H9 (cell line): ENCODE results near the gene CDK9. TPM values are rescaled to one million over a fixed set of nuclear protein-coding genes. Genes with fewer than 3 reads are reported as not detected.
A peak's percentile ranks its signal among the peaks of the same experiment; 100 is the strongest.

ENCODE experiments used
- DNase-seq: peaks from one replicate; pipeline ENCODE4 v3.0.0-alpha.2; 2017
- H2AFZ ChIP-seq: one replicate; pipeline ENCODE4 v1.6.1; 2013; ENCODE audit warnings: mild to moderate bottlenecking, low read length, control low read depth, moderate library complexity
- H2AK5ac ChIP-seq: 2 replicates; pipeline ENCODE4 v1.6.1; 2013; ENCODE audit warnings: low read length, control low read depth, mixed read lengths; ENCODE audit not compliant: insufficient read length
- H2BK120ac ChIP-seq: one replicate; pipeline ENCODE4 v1.6.1; 2013; ENCODE audit warnings: low read depth, mild to moderate bottlenecking, low read length, control low read depth, inconsistent platforms; ENCODE audit not compliant: poor library complexity, severe bottlenecking
- H2BK12ac ChIP-seq: 2 replicates; pipeline ENCODE4 v1.6.1; 2013; ENCODE audit warnings: low read length, control low read depth, mixed read lengths, low read depth; ENCODE audit not compliant: insufficient read length
- H2BK15ac ChIP-seq: 2 replicates; pipeline ENCODE4 v1.6.1; 2013; ENCODE audit warnings: low read depth, low read length, control low read depth
- H2BK20ac ChIP-seq: one replicate; pipeline ENCODE4 v1.6.1; 2013; ENCODE audit warnings: low read depth, mild to moderate bottlenecking, low read length, control low read depth, inconsistent platforms; ENCODE audit not compliant: poor library complexity, severe bottlenecking
- H2BK5ac ChIP-seq: 2 replicates; pipeline ENCODE4 v1.6.1; 2013; ENCODE audit warnings: low read length, control low read depth, mixed read lengths; ENCODE audit not compliant: insufficient read length
- H3K14ac ChIP-seq: 2 replicates; pipeline ENCODE4 v1.6.1; 2013; ENCODE audit warnings: low read length, control low read depth; ENCODE audit not compliant: insufficient read depth
- H3K18ac ChIP-seq: 2 replicates; pipeline ENCODE4 v1.6.1; 2013; ENCODE audit warnings: low read depth, mild to moderate bottlenecking, mixed read lengths, low read length, control low read depth; ENCODE audit not compliant: insufficient read length
- H3K23ac ChIP-seq: 2 replicates; pipeline ENCODE4 v1.6.1; 2013; ENCODE audit warnings: low read length, control low read depth, mixed read lengths, low read depth; ENCODE audit not compliant: insufficient read length
- H3K23me2 ChIP-seq: 2 replicates; pipeline ENCODE4 v1.6.1; 2013; ENCODE audit warnings: low read depth, mild to moderate bottlenecking, mixed read lengths, low read length, control low read depth; ENCODE audit not compliant: insufficient read length, poor library complexity, severe bottlenecking
- H3K27ac ChIP-seq: 2 replicates; pipeline ENCODE4 v1.5.1; 2013; ENCODE audit warnings: low read length, control low read depth, mixed read lengths, low read depth; ENCODE audit not compliant: insufficient read length
- H3K27me3 ChIP-seq: 2 replicates; pipeline ENCODE4 v1.6.1; 2013; ENCODE audit warnings: low read length, control low read depth, inconsistent platforms; ENCODE audit not compliant: insufficient read depth
- H3K4ac ChIP-seq: 2 replicates; pipeline ENCODE4 v1.6.1; 2013; ENCODE audit warnings: low read depth, mild to moderate bottlenecking, control low read depth, inconsistent platforms, low read length, moderate library complexity
- H3K4me1 ChIP-seq: 2 replicates; pipeline ENCODE4 v1.6.1; 2013; ENCODE audit warnings: low read length, control low read depth, inconsistent platforms; ENCODE audit not compliant: insufficient read depth
- H3K4me2 ChIP-seq: 2 replicates; pipeline ENCODE4 v1.6.1; 2013; ENCODE audit warnings: low read length, control low read depth, mixed read lengths; ENCODE audit not compliant: insufficient read length, insufficient read depth
- H3K56ac ChIP-seq: 2 replicates; pipeline ENCODE4 v1.6.1; 2013; ENCODE audit warnings: low read depth, mild to moderate bottlenecking, mixed read lengths, low read length, control low read depth; ENCODE audit not compliant: insufficient read length
- H3K79me1 ChIP-seq: 2 replicates; pipeline ENCODE4 v1.6.1; 2013; ENCODE audit warnings: low read depth, mild to moderate bottlenecking, moderate library complexity, low read length, control low read depth, inconsistent platforms; ENCODE audit not compliant: insufficient read depth, poor library complexity, severe bottlenecking
- H3K79me2 ChIP-seq: 2 replicates; pipeline ENCODE4 v1.6.1; 2013; ENCODE audit warnings: low read length, control low read depth, inconsistent platforms; ENCODE audit not compliant: insufficient read depth
- H3K9ac ChIP-seq: 2 replicates; pipeline ENCODE4 v1.6.1; 2013; ENCODE audit warnings: low read length, control low read depth, mixed read lengths; ENCODE audit not compliant: insufficient read length; ENCODE audit errors: extremely low read depth
- H3K9me3 ChIP-seq: one replicate; pipeline ENCODE4 v1.6.1; 2013; ENCODE audit warnings: low read depth, low read length, inconsistent platforms; ENCODE audit not compliant: control insufficient read depth
- H3T11ph ChIP-seq: one replicate; pipeline ENCODE4 v1.6.1; 2013; ENCODE audit warnings: mild to moderate bottlenecking, low read length, control low read depth, inconsistent platforms
- H4K20me1 ChIP-seq: one replicate; pipeline ENCODE4 v1.6.1; 2013; ENCODE audit not compliant: control insufficient read depth, insufficient read length, insufficient read depth
- H4K5ac ChIP-seq: 2 replicates; pipeline ENCODE4 v1.6.1; 2013; ENCODE audit warnings: low read depth, mild to moderate bottlenecking, mixed read lengths, low read length, control low read depth; ENCODE audit not compliant: insufficient read length
- H4K8ac ChIP-seq: replicated peaks from 2 replicates; pipeline ENCODE4 v1.6.1; 2013; ENCODE audit warnings: low read length, control low read depth, mixed read lengths, low read depth; ENCODE audit not compliant: insufficient read length
- H4K91ac ChIP-seq: 2 replicates; pipeline ENCODE4 v1.6.1; 2013; ENCODE audit warnings: low read depth, mild to moderate bottlenecking, moderate library complexity, mixed read lengths, low read length, control low read depth; ENCODE audit not compliant: insufficient read length
- H3K27ac Mint-ChIP-seq, 3 experiments: 2 replicates in 2 of 3; 3 replicates in 1 of 3; pipeline ENCODE4 v1.8.0; 2020 to 2021; ENCODE audit warnings: mixed read lengths in 3 of 3, mild to moderate bottlenecking in 1 of 3, moderate library complexity in 1 of 3
- H3K27me3 Mint-ChIP-seq: 2 replicates; pipeline ENCODE4 v1.8.0; 2021; ENCODE audit warnings: low read depth, mild to moderate bottlenecking, moderate library complexity, mixed read lengths
- H3K36me3 Mint-ChIP-seq, 3 experiments: 2 replicates in 2 of 3; 3 replicates in 1 of 3; pipeline ENCODE4 v1.8.0; 2020 to 2021; ENCODE audit warnings: low read depth in 3 of 3, mixed read lengths in 3 of 3; ENCODE audit not compliant: insufficient read depth in 1 of 3
- H3K4me1 Mint-ChIP-seq, 2 experiments: 2 replicates each; pipeline ENCODE4 v1.8.0; 2020; ENCODE audit warnings: mixed read lengths in 2 of 2
- H3K4me3 Mint-ChIP-seq, 2 experiments: 2 replicates in 1 of 2; 3 replicates in 1 of 2; pipeline ENCODE4 v1.8.0; 2020 to 2021; ENCODE audit warnings: mild to moderate bottlenecking in 2 of 2, mixed read lengths in 2 of 2, moderate library complexity in 1 of 2
- H3K9me3 Mint-ChIP-seq, 2 experiments: 2 replicates in 1 of 2; 3 replicates in 1 of 2; pipeline ENCODE4 v1.8.0; 2020; ENCODE audit warnings: mild to moderate bottlenecking in 2 of 2, mixed read lengths in 2 of 2, moderate library complexity in 1 of 2
- whole genome bisulfite sequencing: extraction: QIAGEN DNeasy Blood & Tissue Kit; methylation state at CpG from one replicate; pipeline ENCODE4 v1.1.7; 2013; ENCODE audit warnings: missing lambda C conversion rate, low lambda C conversion rate, mixed read lengths; ENCODE audit not compliant: insufficient read length; ENCODE audit errors: extremely low coverage; 5-methylcytosine and 5-hydroxymethylcytosine counted together
- total RNA-seq: library from RNA; stranded (reverse); gene quantifications from 2 replicates; pipeline ENCODE4 v1.2.1, GENCODE V29; 2021
- TF ChIP-seq, protein P1 (sequence below): fragments of 200-600 bp; sonication (generic); conservative IDR thresholded peaks from 3 replicates; pipeline ENCODE4 v1.8.0; 2021; ENCODE audit warnings: antibody characterized with exemption, mild to moderate bottlenecking

Gene CDK9
- total RNA-seq, 1 experiment from 2014 or later, result 85.7 TPM

DNA sequence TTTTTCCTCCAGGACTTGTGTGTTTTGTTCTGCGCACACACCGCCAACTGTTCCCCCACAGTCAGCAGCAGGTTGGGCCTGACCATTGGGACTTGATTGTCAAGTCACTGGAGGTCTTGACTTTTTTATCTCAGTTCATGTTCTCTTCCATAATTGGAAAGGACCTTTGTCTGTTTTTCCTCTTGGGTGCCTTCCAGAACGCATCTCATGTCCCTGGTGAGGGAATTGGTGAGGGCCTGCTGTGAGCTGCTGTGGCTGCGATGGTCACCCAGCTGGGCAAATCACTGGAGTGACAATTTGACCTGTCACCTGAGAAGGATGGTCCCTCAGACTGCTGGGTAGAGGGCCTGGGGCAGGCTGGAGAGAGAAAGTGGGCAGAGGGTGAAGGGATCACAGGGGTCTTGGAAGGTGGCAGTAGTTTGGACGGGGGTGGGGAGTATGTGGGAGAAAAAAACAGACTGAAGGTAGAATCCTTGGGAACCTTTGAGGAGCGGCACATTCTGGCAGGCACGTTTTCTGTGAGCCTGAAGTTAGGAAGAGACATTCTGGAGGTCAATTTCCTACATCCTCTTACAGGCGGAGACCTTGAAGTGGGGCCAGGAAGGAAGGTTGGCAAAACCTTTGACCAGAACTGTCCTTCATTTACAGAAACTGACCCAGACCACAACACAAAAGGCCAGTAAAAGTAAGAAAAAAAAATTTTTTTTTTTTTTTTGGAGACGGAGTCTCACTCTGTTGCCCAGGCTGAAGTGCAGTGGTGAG, 4.4 kb downstream of the CDK9 start:
- H2AFZ ChIP-seq, result no peak overlapping the region
- H4K91ac ChIP-seq, result no peak overlapping the region
- no peaks in the 10 kb centered on the region for H3K4me1 ChIP-seq
- peaks cover 3% of the 10 kb centered on the region; the same call in 1 of the 2 replicates for H3K79me2 ChIP-seq
- H3K4ac ChIP-seq, result no peak overlapping the region
- no peak overlapping the region for H3K18ac ChIP-seq
- no peak overlapping the region for H2BK15ac ChIP-seq
- Mint-ChIP-seq H3K27ac (peak overlapping the region in 2 of 3 experiments; percentile 10 to 62; a peak in 2 of 7 replicates), H3K36me3 (peaks cover 41 to 61% (median 58%) of the 10 kb centered on the region in 3 experiments), H3K4me1 (peaks cover 11 to 20% of the 10 kb centered on the region in 2 experiments), H3K9me3 (no peaks in the 10 kb centered on the region), H3K4me3 (no peak overlapping the region), H3K27me3 (no peaks in the 10 kb centered on the region)
- TF ChIP-seq, protein P1, sequence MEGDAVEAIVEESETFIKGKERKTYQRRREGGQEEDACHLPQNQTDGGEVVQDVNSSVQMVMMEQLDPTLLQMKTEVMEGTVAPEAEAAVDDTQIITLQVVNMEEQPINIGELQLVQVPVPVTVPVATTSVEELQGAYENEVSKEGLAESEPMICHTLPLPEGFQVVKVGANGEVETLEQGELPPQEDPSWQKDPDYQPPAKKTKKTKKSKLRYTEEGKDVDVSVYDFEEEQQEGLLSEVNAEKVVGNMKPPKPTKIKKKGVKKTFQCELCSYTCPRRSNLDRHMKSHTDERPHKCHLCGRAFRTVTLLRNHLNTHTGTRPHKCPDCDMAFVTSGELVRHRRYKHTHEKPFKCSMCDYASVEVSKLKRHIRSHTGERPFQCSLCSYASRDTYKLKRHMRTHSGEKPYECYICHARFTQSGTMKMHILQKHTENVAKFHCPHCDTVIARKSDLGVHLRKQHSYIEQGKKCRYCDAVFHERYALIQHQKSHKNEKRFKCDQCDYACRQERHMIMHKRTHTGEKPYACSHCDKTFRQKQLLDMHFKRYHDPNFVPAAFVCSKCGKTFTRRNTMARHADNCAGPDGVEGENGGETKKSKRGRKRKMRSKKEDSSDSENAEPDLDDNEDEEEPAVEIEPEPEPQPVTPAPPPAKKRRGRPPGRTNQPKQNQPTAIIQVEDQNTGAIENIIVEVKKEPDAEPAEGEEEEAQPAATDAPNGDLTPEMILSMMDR, result no peak
- H3K23ac ChIP-seq, result no peak overlapping the region
- peaks cover 2% of the 10 kb centered on the region for H3K23me2 ChIP-seq
- H2AK5ac ChIP-seq, result no peak overlapping the region
- no peak overlapping the region for H3K4me2 ChIP-seq
- H3T11ph ChIP-seq, result no peak overlapping the region
- H4K5ac ChIP-seq, result no peak overlapping the region
- no peak overlapping the region for H4K8ac ChIP-seq
- no peaks in the 10 kb centered on the region for H4K20me1 ChIP-seq
- H2BK20ac ChIP-seq, result no peak overlapping the region
- no peak overlapping the region for H3K27ac ChIP-seq
- no peak overlapping the region for H2BK12ac ChIP-seq
- no peak overlapping the region for H3K14ac ChIP-seq
- no peaks in the 10 kb centered on the region for H3K27me3 ChIP-seq
- no peak overlapping the region for H3K9ac ChIP-seq
- no peak for DNase-seq
- H3K56ac ChIP-seq, result no peak overlapping the region
- no peaks in the 10 kb centered on the region for H3K9me3 ChIP-seq
- peaks cover 16% of the 10 kb centered on the region for H3K79me1 ChIP-seq
- H2BK5ac ChIP-seq, result no peak overlapping the region
- no peak overlapping the region for H2BK120ac ChIP-seq
- WGBS, result no CpG with 5 or more reads among the region's 9 CpGs
